SK-N-SH (cell line): Measurements from ENCODE around the gene CDH2. TPM values are rescaled to one million over a fixed set of nuclear protein-coding genes. Genes with fewer than 3 reads are reported as not detected.

ENCODE experiments used
- CTCF ChIA-PET: fragments of 300-600, 350-600 bp; formaldehyde crosslinking; extraction: SDS; loops from one replicate; lab custom pipeline; 2021; lab: Yijun Ruan, JAX
- POLR2A ChIA-PET: fragments of 350-600 bp; sonication (Branson Sonifier 250); formaldehyde crosslinking; extraction: SDS; loops from one replicate; lab custom pipeline; 2020; ENCODE audit warnings: antibody characterized with exemption, inconsistent platforms; lab: Yijun Ruan, JAX
- DNase-seq: peaks from one replicate; pipeline ENCODE4 v3.0.0; 2012
- H2AFZ ChIP-seq: fragments of 200-600 bp; sonication (generic); 2 replicates; pipeline ENCODE4 v1.8.1; 2016; ENCODE audit warnings: antibody characterized with exemption, mild to moderate bottlenecking, low read depth
- H3F3A ChIP-seq: fragments of 200-600 bp; sonication (generic); replicated peaks from 2 replicates; pipeline ENCODE3; 2016; ENCODE audit warnings: antibody characterized with exemption, mild to moderate bottlenecking; ENCODE audit not compliant: insufficient read depth
- H3K27ac ChIP-seq, 2 experiments: fragments of 200-500 bp in 1 of 2; fragments of 200-600 bp in 1 of 2; sonication (Bioruptor generic) in 1 of 2; sonication (generic), shearing (Covaris generic) in 1 of 2; 2 replicates each; pipeline versions ENCODE4 v1.5.1 to v1.6.1; 2014 to 2016; ENCODE audit warnings: low read depth in 2 of 2, inconsistent platforms in 1 of 2, low read length in 1 of 2, mild to moderate bottlenecking in 1 of 2, mixed read lengths in 1 of 2
- H3K27me3 ChIP-seq: fragments of 200-600 bp; sonication (generic), shearing (Covaris generic); 2 replicates; pipeline ENCODE4 v1.6.1; 2016; ENCODE audit warnings: mixed run types; ENCODE audit not compliant: insufficient read depth
- H3K36me3 ChIP-seq, 2 experiments: fragments of 200-500 bp in 1 of 2; fragments of 200-600 bp in 1 of 2; sonication (Bioruptor generic) in 1 of 2; sonication (generic) in 1 of 2; replicated peaks in 1 of 2; 2 replicates each; pipeline versions ENCODE3 to v1.5.1; 2014 to 2016; ENCODE audit warnings: low read length in 1 of 2, mild to moderate bottlenecking in 1 of 2; ENCODE audit not compliant: insufficient read depth in 2 of 2, control insufficient read depth in 1 of 2
- H3K4me1 ChIP-seq, 2 experiments: fragments of 200-500 bp in 1 of 2; fragments of 200-600 bp in 1 of 2; sonication (Bioruptor generic) in 1 of 2; sonication (generic), shearing (Covaris generic) in 1 of 2; 2 replicates each; pipeline versions ENCODE4 v1.5.1 to v1.6.1; 2014 to 2016; ENCODE audit warnings: low read depth in 1 of 2, low read length in 1 of 2, mixed run types in 1 of 2; ENCODE audit not compliant: insufficient read depth in 2 of 2, control insufficient read depth in 1 of 2
- H3K4me2 ChIP-seq: fragments of 200-600 bp; sonication (generic), shearing (Covaris generic); 2 replicates; pipeline ENCODE4 v1.6.1; 2017; ENCODE audit warnings: mixed run types
- H3K4me3 ChIP-seq, 2 experiments: fragments of 200-500 bp in 1 of 2; fragments of 200-600 bp in 1 of 2; sonication (Bioruptor generic) in 1 of 2; sonication (generic), shearing (Covaris generic) in 1 of 2; 2 replicates each; pipeline versions ENCODE4 v1.5.1 to v1.8.1; 2014 to 2016; ENCODE audit warnings: low read depth in 2 of 2, inconsistent platforms in 1 of 2, low read length in 1 of 2, mild to moderate bottlenecking in 1 of 2, mixed read lengths in 1 of 2, moderate library complexity in 1 of 2
- H3K79me2 ChIP-seq: fragments of 200-600 bp; sonication (generic); 2 replicates; pipeline ENCODE4 v1.8.1; 2017; ENCODE audit warnings: mild to moderate bottlenecking; ENCODE audit not compliant: insufficient read depth
- H3K9ac ChIP-seq: fragments of 200-600 bp; sonication (generic); 2 replicates; pipeline ENCODE4 v1.6.1; 2017; ENCODE audit warnings: mixed run types
- H3K9me2 ChIP-seq: fragments of 200-600 bp; sonication (generic); 2 replicates; pipeline ENCODE4 v1.6.1; 2017; ENCODE audit warnings: mixed run types
- H3K9me3 ChIP-seq: fragments of 200-600 bp; sonication (generic); 2 replicates; pipeline ENCODE4 v1.6.1; 2017; ENCODE audit warnings: mixed run types, mild to moderate bottlenecking, moderate library complexity
- H4K20me1 ChIP-seq: fragments of 200-600 bp; sonication (generic); 2 replicates; pipeline ENCODE4 v1.6.1; 2017; ENCODE audit warnings: mild to moderate bottlenecking, mixed run types; ENCODE audit not compliant: insufficient read depth
- CHD2 ChIP-seq: fragments of 150-350 bp; IDR thresholded peaks from 2 replicates; pipeline ENCODE4 v1.6.1; 2018; ENCODE audit warnings: low read length; ENCODE audit not compliant: partially characterized antibody
- EP300 ChIP-seq, 2 experiments: IDR thresholded peaks; 2 replicates each; pipeline versions ENCODE4 v1.4.0 to v1.6.1; 2012; ENCODE audit warnings: borderline replicate concordance in 1 of 2, low read depth in 1 of 2, low read length in 1 of 2
- EZH2phosphoT487 ChIP-seq: fragments of 200-600 bp; sonication (generic); IDR thresholded peaks from 2 replicates; pipeline ENCODE4 v1.6.1; 2017; ENCODE audit warnings: low read depth, mixed run types, mild to moderate bottlenecking, antibody characterized with exemption, moderate library complexity, borderline replicate concordance
- FOSL2 ChIP-seq: IDR thresholded peaks from 2 replicates; pipeline ENCODE4 v1.4.0; 2012; ENCODE audit warnings: low read depth, mild to moderate bottlenecking, moderate library complexity, borderline replicate concordance
- FOXJ3 ChIP-seq: sonication (generic); formaldehyde crosslinking; IDR thresholded peaks from 2 replicates; pipeline ENCODE4 v1.5.1; 2020; ENCODE audit warnings: mild to moderate bottlenecking, missing genetic modification reagents
- GABPA ChIP-seq: IDR thresholded peaks from 2 replicates; pipeline ENCODE4 v1.4.0; 2012; ENCODE audit warnings: low read depth, mild to moderate bottlenecking
- GATA2 ChIP-seq: sonication (generic); formaldehyde crosslinking; IDR thresholded peaks from 2 replicates; pipeline ENCODE4 v1.5.0; 2020; ENCODE audit warnings: mild to moderate bottlenecking, missing genetic modification reagents
- JUND ChIP-seq: IDR thresholded peaks from 2 replicates; pipeline ENCODE4 v1.4.0; 2012
- MXI1 ChIP-seq: IDR thresholded peaks from 2 replicates; pipeline ENCODE4 v1.6.1; 2012; ENCODE audit warnings: mild to moderate bottlenecking, low read depth, low read length, improper control_type of control experiment
- NFIC ChIP-seq: IDR thresholded peaks from 2 replicates; pipeline ENCODE4 v1.4.0; 2012; ENCODE audit warnings: borderline replicate concordance
- NRF1 ChIP-seq: IDR thresholded peaks from 2 replicates; pipeline ENCODE4 v1.6.1; 2012; ENCODE audit warnings: low read depth, mild to moderate bottlenecking, low read length
- POLR2AphosphoS5 ChIP-seq: IDR thresholded peaks from 2 replicates; pipeline ENCODE4 v1.6.1; 2012; ENCODE audit warnings: low read depth, low read length
- SMC3 ChIP-seq: IDR thresholded peaks from 2 replicates; pipeline ENCODE4 v1.6.1; 2012; ENCODE audit warnings: low read depth, low read length, improper control_type of control experiment
- TAF1 ChIP-seq: IDR thresholded peaks from 2 replicates; pipeline ENCODE4 v1.6.1; 2012; ENCODE audit warnings: low read depth, mild to moderate bottlenecking, low read length, moderate library complexity, borderline replicate concordance
- TEAD4 ChIP-seq: IDR thresholded peaks from 2 replicates; pipeline ENCODE4 v1.4.0; 2012; ENCODE audit warnings: mild to moderate bottlenecking, borderline replicate concordance; ENCODE audit not compliant: insufficient read depth
- USF1 ChIP-seq: IDR thresholded peaks from 2 replicates; pipeline ENCODE4 v1.4.0; 2012; ENCODE audit warnings: low read depth, borderline replicate concordance
- YY1 ChIP-seq: IDR thresholded peaks from 2 replicates; pipeline ENCODE4 v1.4.0; 2012; ENCODE audit warnings: low read depth, mild to moderate bottlenecking
- WGBS: methylation state at CpG from one replicate; pipeline ENCODE4 v1.1.6; 2017; ENCODE audit warnings: low lambda C conversion rate; 5-methylcytosine and 5-hydroxymethylcytosine counted together
- polyA plus RNA-seq, 3 experiments: library from polyadenylated mRNA; depleted of rRNA; stranded (reverse); fragments of >200 nt; gene quantifications; 2 replicates each; pipeline ENCODE4 v1.2.3, GENCODE V29; 2012
- TF ChIP-seq, protein P1 (sequence below): fragments of 200-600 bp; sonication (generic); IDR thresholded peaks from 2 replicates; pipeline ENCODE4 v1.6.1; 2017; ENCODE audit warnings: antibody characterized with exemption, mild to moderate bottlenecking, moderate library complexity
- TF ChIP-seq, protein P2 (sequence below): IDR thresholded peaks from 2 replicates; pipeline ENCODE4 v1.4.0; 2012; ENCODE audit warnings: low read depth
- TF ChIP-seq, protein P3 (sequence below): IDR thresholded peaks from 2 replicates; pipeline ENCODE4 v1.4.0; 2012; ENCODE audit warnings: low read depth, borderline replicate concordance

CDH2 gene
- polyA plus RNA-seq, 1 of the 3 experiments (the other 2 are of a cell fraction): 146 TPM

DNA sequence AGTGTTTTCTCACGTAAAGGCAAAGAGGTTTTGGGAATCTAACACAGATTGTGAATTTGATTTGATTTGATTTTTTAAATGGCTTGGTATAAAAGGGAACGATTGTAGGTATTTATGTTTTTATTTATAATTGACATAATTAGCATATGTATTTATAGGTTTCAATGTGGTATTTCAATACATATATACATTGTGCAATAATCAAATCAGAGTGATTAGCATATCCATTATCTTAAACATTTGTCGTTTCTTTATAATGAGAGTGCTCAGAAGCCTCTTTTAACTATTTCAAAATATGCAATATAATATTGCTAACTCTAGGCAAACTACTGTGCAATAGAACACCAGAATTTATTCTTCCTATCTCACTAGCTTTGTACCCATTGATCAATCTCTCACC, 35.1 kb upstream of the CDH2 start:
- H3K36me3 ChIP-seq: no peaks in the 10 kb centered on the region
- no peaks in the 10 kb centered on the region for H3K79me2 ChIP-seq
- no peaks in the 10 kb centered on the region for H3K4me1 ChIP-seq
- no peaks in the 10 kb centered on the region for H4K20me1 ChIP-seq
- H2AFZ ChIP-seq: no peak overlapping the region
- ChIA-PET POLR2A (no interaction called here), CTCF (no interaction called here)
- H3K9ac ChIP-seq: no peak overlapping the region
- no peaks in the 10 kb centered on the region for H3K9me2 ChIP-seq
- 84% methylated on average over 3 of the region's 3 CpGs for WGBS
- no peak for DNase-seq
- TF ChIP-seq JUND (no peak), SMC3 (no peak), GABPA (no peak), EP300 (IDR thresholded peaks at IDR 0.05; ENCODE audit: borderline replicate concordance in 1 of 2, low read depth in 1 of 2, low read length in 1 of 2) (no peak), MXI1 (no peak), TAF1 (no peak)
- TF ChIP-seq, protein P1, sequence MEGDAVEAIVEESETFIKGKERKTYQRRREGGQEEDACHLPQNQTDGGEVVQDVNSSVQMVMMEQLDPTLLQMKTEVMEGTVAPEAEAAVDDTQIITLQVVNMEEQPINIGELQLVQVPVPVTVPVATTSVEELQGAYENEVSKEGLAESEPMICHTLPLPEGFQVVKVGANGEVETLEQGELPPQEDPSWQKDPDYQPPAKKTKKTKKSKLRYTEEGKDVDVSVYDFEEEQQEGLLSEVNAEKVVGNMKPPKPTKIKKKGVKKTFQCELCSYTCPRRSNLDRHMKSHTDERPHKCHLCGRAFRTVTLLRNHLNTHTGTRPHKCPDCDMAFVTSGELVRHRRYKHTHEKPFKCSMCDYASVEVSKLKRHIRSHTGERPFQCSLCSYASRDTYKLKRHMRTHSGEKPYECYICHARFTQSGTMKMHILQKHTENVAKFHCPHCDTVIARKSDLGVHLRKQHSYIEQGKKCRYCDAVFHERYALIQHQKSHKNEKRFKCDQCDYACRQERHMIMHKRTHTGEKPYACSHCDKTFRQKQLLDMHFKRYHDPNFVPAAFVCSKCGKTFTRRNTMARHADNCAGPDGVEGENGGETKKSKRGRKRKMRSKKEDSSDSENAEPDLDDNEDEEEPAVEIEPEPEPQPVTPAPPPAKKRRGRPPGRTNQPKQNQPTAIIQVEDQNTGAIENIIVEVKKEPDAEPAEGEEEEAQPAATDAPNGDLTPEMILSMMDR: no peak
- TF ChIP-seq, protein P2, sequence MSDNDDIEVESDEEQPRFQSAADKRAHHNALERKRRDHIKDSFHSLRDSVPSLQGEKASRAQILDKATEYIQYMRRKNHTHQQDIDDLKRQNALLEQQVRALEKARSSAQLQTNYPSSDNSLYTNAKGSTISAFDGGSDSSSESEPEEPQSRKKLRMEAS: no peak
- no peak overlapping the region for H3K4me3 ChIP-seq
- no peak overlapping the region for H3K4me2 ChIP-seq
- peaks cover 7% of the 10 kb centered on the region for H3F3A ChIP-seq
- H3K27me3 ChIP-seq: no peaks in the 10 kb centered on the region
- H3K9me3 ChIP-seq: no peaks in the 10 kb centered on the region
- no peak overlapping the region for H3K27ac ChIP-seq

GRCh38 chr18:28208712-28209265, 31.9 kb upstream of the CDH2 start:
- Histone ChIP-seq H3K9me3 (no peaks in the 10 kb centered on the region), H3K4me3 (no peak overlapping the region), H3K9me2 (no peaks in the 10 kb centered on the region), H3F3A (peaks cover 7% of the 10 kb centered on the region), H2AFZ (no peak overlapping the region), H3K27ac (no peak overlapping the region), H3K36me3 (no peaks in the 10 kb centered on the region), H3K9ac (no peak overlapping the region), H3K4me2 (no peak overlapping the region), H3K27me3 (no peaks in the 10 kb centered on the region), H4K20me1 (no peaks in the 10 kb centered on the region), H3K4me1 (peaks cover 0 to 4% of the 10 kb centered on the region in 2 experiments; a peak in 1 of 4 replicates), H3K79me2 (no peaks in the 10 kb centered on the region)
- CTCF ChIA-PET: no interaction called here
- POLR2A ChIA-PET: no interaction called here
- 81% methylated on average over 10 of the region's 11 CpGs for WGBS
- no peak for DNase-seq
- no peak for TF ChIP-seq JUND
- no peak for TF ChIP-seq POLR2AphosphoS5
- TF ChIP-seq NRF1: no peak
- no peak for TF ChIP-seq YY1
- TF ChIP-seq GATA2: no peak
- TF ChIP-seq NFIC: no peak
- TF ChIP-seq SMC3: no peak
- no peak for TF ChIP-seq USF1
- TF ChIP-seq, protein P2: no peak
- TF ChIP-seq FOSL2: no peak
- no peak for TF ChIP-seq CHD2
- TF ChIP-seq FOXJ3: no peak
- TF ChIP-seq EP300 (IDR thresholded peaks at IDR 0.05; ENCODE audit: borderline replicate concordance in 1 of 2, low read depth in 1 of 2, low read length in 1 of 2): no peak
- TF ChIP-seq TEAD4: no peak
- no peak for TF ChIP-seq EZH2phosphoT487
- TF ChIP-seq, protein P3, sequence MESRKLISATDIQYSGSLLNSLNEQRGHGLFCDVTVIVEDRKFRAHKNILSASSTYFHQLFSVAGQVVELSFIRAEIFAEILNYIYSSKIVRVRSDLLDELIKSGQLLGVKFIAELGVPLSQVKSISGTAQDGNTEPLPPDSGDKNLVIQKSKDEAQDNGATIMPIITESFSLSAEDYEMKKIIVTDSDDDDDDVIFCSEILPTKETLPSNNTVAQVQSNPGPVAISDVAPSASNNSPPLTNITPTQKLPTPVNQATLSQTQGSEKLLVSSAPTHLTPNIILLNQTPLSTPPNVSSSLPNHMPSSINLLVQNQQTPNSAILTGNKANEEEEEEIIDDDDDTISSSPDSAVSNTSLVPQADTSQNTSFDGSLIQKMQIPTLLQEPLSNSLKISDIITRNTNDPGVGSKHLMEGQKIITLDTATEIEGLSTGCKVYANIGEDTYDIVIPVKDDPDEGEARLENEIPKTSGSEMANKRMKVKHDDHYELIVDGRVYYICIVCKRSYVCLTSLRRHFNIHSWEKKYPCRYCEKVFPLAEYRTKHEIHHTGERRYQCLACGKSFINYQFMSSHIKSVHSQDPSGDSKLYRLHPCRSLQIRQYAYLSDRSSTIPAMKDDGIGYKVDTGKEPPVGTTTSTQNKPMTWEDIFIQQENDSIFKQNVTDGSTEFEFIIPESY: no peak
